Measurements from ENCODE around the gene NFX1.

DNA sequence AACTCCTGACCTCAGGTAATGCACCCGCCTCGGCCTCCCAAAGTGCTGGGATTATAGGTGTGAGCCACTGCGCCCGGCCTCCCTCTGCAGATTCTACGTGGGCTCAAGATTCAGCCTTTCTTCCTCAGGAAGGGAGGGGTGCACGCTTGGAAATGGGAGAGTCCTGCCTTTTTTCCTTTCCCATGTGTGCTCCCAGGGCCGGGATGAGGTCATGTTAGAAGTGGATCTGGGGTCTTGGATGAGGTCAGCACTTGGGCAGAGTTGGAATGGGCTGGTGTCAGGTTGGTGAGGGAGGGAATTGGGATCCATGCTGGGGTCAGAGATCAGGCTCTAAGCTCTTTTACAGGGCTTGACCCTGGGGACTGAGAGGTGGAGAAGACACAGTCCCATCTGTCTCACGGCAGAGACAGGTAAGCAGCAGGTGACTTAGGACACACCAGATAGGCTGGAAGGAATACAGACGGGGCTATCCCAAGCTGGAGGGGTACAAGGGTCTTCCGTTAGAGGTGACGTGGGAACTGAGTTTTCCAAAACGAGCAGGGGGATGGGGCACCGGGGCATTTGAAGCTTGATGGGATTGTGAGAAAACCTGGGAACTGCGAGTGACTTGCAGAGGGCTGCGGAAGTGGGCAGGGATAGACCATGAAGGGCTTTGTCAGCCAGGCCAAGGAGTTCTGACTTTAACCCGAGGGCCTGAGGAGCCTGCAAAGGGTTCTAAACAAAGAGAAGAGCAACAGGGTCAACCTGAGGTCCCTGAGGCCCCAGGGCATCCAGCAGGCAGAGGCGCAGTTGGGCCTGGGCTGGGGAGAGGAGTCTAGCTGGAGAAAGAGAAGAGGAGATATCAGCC, 113.8 kb downstream of the NFX1 start:
- no peak for TF ChIP-seq CTCF (conservative IDR thresholded peaks at IDR 0.05; ENCODE audit: low read depth, low read length)
- TF ChIP-seq EZH2 (IDR thresholded peaks at IDR 0.05; ENCODE audit: borderline replicate concordance, low read depth, low read length, poor library complexity, severe bottlenecking) = no peak
